HG03045 (cell line): ENCODE data around the gene SORCS1.

ENCODE experiments used
- ATAC-seq: cut with Tn5 transposase; IDR thresholded peaks from one replicate; pipeline ENCODE4 v1.9.1; 2021; ENCODE audit warnings: mild to moderate bottlenecking, moderate library complexity; ENCODE audit not compliant: unreplicated experiment

Gene SORCS1

GRCh38 chr10:106619346-106619745 lies 545.2 kb downstream of the SORCS1 start:
- ATAC-seq, result no peak

GRCh38 chr10:106618646-106619045 lies 545.9 kb downstream of the SORCS1 start:
- no peak for ATAC-seq

- no peak for ATAC-seq
These were observed 549.4 kb downstream of the SORCS1 start for GRCh38 chr10:106615081-106615480.

GRCh38 chr10:106614293-106614692 lies 550.2 kb downstream of the SORCS1 start:
- no peak for ATAC-seq

DNA sequence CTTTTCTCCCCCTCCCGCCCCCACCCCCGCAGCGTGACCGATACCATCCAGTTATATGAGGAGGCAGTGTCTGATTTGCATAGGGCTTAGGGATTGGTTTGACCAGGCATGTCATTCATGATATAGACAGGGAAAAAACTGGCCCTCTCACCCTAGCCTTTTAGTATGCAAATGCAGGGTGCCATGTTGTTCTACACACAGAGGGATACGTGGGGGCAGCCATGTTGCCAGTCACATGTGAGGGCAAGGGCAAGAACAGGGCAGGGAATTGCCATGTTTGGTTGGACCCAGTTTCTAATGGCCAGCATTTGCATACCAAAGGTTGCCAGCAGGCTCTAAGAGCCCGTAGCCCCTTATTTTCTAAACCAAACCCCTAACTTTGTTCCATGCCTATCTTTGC lies 552.1 kb downstream of the SORCS1 start:
- no peak for ATAC-seq

DNA sequence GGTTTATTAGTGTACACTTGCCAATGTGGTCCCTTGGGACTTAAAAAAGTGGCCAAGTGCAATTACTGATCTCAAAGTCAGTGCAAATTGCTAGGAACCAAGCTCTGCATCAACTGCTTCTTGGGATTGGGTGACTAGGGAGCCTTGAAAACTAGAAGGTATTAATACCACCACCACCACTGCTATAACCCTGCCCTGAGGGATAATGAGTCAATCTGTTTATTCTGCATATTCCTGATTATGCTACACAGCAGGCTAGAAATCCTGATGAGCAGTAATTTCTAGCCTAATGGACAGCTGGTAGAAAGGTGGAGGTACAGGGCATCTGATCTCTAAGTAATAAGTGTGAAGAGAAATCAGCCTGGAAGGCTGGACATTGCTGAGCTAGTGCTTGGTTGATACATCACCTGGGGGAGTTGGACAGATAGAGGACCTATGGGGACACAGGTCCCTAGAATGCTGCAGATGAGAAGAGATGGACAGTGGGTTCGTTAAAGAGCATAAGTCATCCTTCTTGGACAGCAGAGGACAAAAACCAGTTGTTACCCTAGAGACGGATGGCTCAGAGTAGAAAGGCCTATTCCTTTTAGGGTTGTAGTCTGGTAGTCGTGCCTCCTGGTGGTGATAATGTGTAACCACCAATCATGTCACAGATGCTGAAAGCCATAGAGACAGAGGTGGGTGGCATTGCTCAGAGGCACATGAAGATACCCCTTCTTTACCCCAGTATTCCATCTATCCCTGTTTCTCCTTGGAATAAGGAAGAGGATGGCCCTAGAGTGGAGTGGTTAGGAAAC lies 554.8 kb downstream of the SORCS1 start:
- ATAC-seq, result no peak

DNA sequence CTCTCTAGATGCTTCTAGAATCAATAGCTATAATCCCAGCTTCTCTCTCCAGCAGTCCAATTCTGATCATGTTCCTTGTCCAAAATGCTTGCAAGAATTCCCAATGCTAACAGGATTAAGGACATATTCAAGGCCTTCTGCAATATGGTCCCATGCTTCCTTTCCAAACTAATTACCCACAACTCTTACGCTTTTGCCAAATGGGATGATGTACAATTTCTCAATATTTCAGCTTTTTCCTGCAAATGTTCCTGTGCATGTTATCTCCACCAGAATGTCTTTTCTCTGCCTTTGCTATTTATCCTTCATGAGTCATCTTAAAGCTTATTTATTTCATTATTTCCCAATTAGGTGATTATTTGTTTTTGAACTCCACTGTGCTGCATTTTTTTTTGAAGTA lies 556.4 kb downstream of the SORCS1 start:
- no peak for ATAC-seq

GRCh38 chr10:106595281-106595680 lies 569.2 kb downstream of the SORCS1 start:
- ATAC-seq, result no peak

- ATAC-seq, result no peak
These were observed 570.6 kb downstream of the SORCS1 start for GRCh38 chr10:106593876-106594275.

- no peak for ATAC-seq
These were observed 572.1 kb downstream of the SORCS1 start for GRCh38 chr10:106592396-106592795.

DNA sequence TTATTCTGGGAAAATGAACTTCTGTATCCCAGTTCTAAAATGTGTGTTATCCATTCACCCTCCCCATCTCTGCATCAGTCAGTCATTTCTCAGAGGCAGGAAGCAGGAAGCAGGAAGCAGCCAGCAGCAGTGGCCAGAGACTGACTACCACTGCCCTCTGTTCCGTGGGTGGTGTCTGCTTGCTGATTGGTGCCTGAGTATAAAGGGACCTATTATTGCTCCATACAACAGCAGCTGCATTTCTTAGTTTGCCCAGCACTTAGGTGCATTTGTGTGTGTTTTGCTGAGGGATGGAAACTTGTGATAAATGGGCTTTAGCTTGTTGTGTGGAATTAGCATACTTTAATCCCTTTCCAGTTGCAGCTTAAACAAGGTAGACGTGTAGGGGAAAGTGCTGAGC lies 582.2 kb downstream of the SORCS1 start:
- ATAC-seq, result no peak

- ATAC-seq, result no peak
These were observed 586.8 kb downstream of the SORCS1 start for GRCh38 chr10:106577756-106578155.

GRCh38 chr10:106577266-106577665 lies 587.2 kb downstream of the SORCS1 start:
- no peak for ATAC-seq

DNA sequence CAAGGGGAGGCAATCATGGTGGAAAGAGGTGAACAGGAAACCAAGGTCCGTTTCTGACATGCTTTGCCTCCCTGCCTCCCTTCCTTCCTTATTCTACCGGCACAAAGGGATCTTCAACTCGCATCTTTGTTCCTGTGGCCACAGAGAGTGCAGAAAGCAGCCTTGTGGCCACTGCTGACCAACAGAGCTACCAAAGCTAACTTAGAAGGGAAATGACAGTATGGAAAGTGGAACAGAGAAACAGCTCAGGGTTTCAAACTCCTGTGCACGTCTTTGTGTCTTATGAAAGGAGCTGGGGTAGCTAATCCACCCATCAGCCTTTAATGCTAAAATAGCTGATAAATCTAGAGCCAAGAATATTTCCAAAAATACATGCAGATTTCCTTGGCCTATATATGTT lies 588.0 kb downstream of the SORCS1 start:
- no peak for ATAC-seq

DNA sequence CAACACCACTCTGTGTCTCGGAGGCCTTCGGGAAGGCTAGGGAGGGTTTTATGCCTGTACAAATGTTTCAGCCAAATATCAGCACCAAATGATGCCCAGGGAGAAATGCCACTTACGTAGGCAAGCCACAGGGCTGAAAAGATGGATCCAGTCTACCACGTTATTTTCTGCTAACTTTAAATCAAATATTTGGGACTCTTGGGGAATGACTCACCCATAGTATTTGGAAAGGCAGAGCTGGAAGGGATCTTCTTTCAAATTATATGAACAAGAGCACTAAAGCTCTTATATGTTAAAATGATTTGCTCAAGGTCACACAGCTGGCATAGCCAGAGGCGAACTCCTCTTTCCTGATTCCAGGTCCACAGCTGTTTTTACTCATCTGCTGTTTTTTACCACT lies 591.4 kb downstream of the SORCS1 start:
- no peak for ATAC-seq

GRCh38 chr10:106571192-106571946 lies 593.1 kb downstream of the SORCS1 start:
- no peak for ATAC-seq

GRCh38 chr10:106570268-106570667 lies 594.2 kb downstream of the SORCS1 start:
- ATAC-seq, result no peak

- no peak for ATAC-seq
These were observed 596.9 kb downstream of the SORCS1 start for GRCh38 chr10:106567629-106568028.

DNA sequence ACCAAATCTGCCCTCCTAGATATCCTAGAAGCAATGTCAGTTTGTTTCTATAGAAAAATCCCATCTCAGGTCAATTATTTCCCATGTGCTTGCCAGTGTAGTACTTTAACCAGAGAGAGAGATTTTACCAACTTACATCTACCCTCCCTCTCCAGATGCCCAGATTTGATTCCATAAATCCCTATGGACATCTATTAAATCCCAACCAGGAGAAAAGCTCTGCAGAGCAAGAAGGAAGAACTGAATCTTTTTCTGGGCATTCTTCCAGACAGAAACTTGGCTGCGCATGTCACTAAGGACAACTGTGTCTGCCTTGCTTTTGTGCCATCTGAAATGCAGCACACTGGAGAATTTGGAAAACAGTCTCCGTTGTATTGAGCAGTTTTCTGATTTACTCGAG lies 597.6 kb downstream of the SORCS1 start:
- no peak for ATAC-seq

DNA sequence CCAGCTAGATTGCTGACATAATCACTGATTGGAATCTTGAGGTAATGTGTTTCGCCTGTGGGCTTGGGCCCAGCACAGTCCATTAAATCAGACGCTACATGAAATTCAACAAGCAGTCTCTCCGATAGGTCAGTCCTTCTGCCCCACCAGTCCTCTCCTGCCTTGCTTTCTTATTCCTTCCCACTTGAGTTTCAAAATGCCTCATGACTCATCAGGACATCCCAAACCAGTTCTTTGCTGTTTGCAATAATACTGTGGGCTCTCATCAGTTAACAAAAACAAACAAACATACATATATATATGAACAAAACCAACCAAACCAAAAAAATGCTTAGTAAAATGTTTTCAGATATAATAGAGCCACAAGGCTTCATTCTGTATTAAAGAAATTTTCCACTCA lies 599.0 kb downstream of the SORCS1 start:
- no peak for ATAC-seq

DNA sequence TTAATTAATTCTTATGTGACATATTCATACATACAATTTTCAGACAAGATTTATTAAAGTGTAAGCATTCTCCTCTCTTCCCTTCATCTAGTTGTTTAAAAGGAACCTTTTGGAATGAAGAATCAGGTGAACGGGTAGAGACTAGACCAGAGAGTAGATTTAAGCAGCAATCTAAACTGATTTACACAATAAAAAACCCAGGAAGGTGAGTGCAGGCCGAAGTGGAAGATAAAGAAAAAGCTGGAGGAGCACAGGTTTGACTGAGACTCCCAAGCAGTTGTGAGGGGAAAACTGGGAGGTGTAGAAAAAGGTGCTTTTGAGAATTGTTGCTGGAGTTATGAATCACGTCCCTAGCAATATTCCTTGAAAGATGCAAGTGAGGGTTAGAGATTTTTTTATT lies 601.1 kb downstream of the SORCS1 start:
- no peak for ATAC-seq

DNA sequence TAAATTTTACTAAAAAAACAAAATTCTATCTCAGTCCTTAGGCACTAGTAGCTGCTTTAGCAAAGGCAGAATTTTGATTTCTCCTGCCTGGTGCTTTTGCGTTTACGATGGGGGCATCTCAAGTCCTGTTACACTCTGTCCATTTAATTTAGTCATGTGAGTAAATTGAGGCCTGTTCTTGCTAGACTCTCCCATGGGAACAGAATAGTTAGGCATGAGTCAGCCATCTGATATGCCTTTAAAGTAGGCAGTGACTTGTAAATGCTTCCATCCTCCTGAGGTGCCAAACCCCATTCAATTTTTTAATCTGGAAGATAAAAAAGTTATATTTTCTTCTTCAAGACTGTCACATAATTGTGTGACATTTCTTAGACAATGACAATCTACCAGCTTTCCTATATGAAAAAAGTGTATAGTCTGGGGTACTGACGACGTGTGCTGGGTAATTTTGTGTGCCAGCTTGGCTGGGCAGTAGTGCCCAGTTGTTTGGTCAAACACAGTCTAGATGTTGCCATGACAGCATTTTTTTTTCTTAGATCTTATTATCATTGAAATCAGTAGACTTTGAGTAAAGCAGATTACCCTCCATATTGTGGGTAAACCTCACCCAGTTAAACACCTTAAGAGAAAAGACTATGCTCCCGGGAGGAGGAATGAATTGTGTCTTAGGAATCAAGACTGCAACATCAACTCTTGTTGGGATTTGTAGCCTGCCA lies 603.4 kb downstream of the SORCS1 start:
- no peak for ATAC-seq
